Measurements from ENCODE around the gene KIF26B. TPM values are rescaled to one million over a fixed set of nuclear protein-coding genes. Genes with fewer than 3 reads are reported as not detected.

KIF26B gene
- total RNA-seq, 5 donors from 2014 or later (not counting 1 experiment from before 2014, with no cell fraction given): 0.03 to 0.06 (median 0.05) TPM; not detected in 2

DNA sequence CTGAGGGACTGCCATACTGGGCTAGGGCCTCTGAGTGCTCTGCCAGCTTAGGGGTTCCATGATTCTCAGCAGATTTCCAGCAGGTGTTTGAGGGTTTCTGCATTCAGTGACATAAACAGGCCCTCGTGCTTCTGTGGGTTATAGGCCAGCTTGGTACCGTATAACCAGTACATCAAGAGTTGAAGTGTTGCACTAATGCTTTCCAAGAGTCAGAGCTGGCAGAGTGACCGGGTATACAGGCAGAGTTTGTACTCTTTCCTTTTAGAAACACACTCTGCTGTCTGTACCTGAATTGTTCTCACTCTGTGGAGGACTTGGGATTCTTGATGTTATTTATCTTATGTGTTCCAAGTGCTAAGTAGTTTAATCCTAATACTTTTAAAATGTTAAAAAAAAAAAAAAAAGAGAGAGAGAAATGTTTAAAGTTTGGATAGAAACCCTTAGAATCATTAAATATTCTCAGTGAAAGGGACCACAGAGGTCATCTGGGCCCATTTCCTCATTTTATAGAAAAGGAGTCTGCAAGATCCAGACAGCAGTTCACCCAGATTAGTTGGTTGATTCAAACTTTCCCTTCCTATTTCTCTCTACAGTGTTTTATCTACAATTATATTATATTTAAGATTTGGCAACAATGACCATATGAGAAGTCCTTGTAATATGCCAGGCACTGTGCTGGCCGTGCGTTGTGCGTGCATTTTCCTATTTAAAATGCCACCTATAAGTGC, 325.8 kb downstream of the KIF26B start:
- Histone ChIP-seq H3K36me3 (ENCODE audit: control insufficient read depth in 2 of 2, extremely low read depth in 1 of 2, insufficient read depth in 1 of 2, low read length in 1 of 2) (no peaks in the 10 kb centered on the region), H3K27me3 (replicated peaks in 1 of 2; ENCODE audit: control insufficient read depth in 2 of 2, extremely low read depth in 1 of 2, insufficient read depth in 2 of 2, low read length in 1 of 2) (no peaks in the 10 kb centered on the region), H3K9me3 (no peaks in the 10 kb centered on the region), H3K27ac (ENCODE audit: low read length) (no peak overlapping the region), H3K4me3 (ENCODE audit: control insufficient read depth in 1 of 2, extremely low read depth in 1 of 2, low read length in 1 of 2) (no peak overlapping the region), H3K4me1 (ENCODE audit: control insufficient read depth in 1 of 2, extremely low read depth in 1 of 2, insufficient read depth in 2 of 2, low read length in 2 of 2) (no peaks in the 10 kb centered on the region)
- ChIA-PET CTCF (no interaction called here), POLR2A (no interaction called here)
- H3K4me1 Mint-ChIP-seq: no peaks in the 10 kb centered on the region
- H3K27me3 Mint-ChIP-seq: peaks cover 0 to 2% of the 10 kb centered on the region in 2 donors
- DNase-seq: no peak
- no peaks in the 10 kb centered on the region for H3K36me3 Mint-ChIP-seq
- H3K9me3 Mint-ChIP-seq: no peaks in the 10 kb centered on the region
- H3K27ac Mint-ChIP-seq: no peak overlapping the region
- whole genome bisulfite sequencing (ENCODE audit: insufficient coverage): 63% methylated on average over 2 of the region's 6 CpGs
- no peak for ATAC-seq (replicated peaks in 1 of 4)
- no peak overlapping the region for H3K4me3 Mint-ChIP-seq

DNA sequence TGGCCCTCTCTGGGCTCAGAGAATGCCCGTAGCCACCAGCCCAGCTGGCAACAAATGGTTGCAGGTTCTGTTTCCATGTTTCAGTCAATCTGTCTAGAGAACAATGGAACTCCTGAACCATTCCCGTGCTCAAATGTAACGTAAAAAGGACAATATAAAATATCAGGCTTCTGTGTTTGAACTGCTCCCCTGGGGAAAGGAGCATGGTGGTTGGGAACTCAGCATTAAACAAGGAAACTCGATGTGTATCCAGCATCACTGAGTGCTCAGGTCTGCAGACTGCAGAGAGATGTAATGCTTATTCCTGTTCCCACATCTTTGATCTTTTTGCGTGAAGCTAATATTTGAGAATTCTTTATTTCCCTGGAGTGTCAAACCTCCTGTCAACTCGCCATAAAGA, 326.5 kb downstream of the KIF26B start:
- no peaks in the 10 kb centered on the region for H3K36me3 Mint-ChIP-seq
- Histone ChIP-seq H3K4me1 (ENCODE audit: control insufficient read depth in 1 of 2, extremely low read depth in 1 of 2, insufficient read depth in 2 of 2, low read length in 2 of 2) (no peaks in the 10 kb centered on the region), H3K36me3 (ENCODE audit: control insufficient read depth in 2 of 2, extremely low read depth in 1 of 2, insufficient read depth in 1 of 2, low read length in 1 of 2) (no peaks in the 10 kb centered on the region), H3K27ac (ENCODE audit: low read length) (no peak overlapping the region), H3K9me3 (no peaks in the 10 kb centered on the region), H3K4me3 (ENCODE audit: control insufficient read depth in 1 of 2, extremely low read depth in 1 of 2, low read length in 1 of 2) (no peak overlapping the region), H3K27me3 (replicated peaks in 1 of 2; ENCODE audit: control insufficient read depth in 2 of 2, extremely low read depth in 1 of 2, insufficient read depth in 2 of 2, low read length in 1 of 2) (no peaks in the 10 kb centered on the region)
- no peak overlapping the region for H3K4me3 Mint-ChIP-seq
- DNase-seq (no peak), ATAC-seq (replicated peaks in 1 of 4) (no peak)
- CTCF ChIA-PET: no interaction called here
- H3K27ac Mint-ChIP-seq: no peak overlapping the region
- no peaks in the 10 kb centered on the region for H3K9me3 Mint-ChIP-seq
- H3K4me1 Mint-ChIP-seq: no peaks in the 10 kb centered on the region
- 75% methylated on average over 2 of the region's 6 CpGs for WGBS (ENCODE audit: insufficient coverage)
- POLR2A ChIA-PET: no interaction called here
- H3K27me3 Mint-ChIP-seq: peaks cover 0 to 2% of the 10 kb centered on the region in 2 donors

DNA sequence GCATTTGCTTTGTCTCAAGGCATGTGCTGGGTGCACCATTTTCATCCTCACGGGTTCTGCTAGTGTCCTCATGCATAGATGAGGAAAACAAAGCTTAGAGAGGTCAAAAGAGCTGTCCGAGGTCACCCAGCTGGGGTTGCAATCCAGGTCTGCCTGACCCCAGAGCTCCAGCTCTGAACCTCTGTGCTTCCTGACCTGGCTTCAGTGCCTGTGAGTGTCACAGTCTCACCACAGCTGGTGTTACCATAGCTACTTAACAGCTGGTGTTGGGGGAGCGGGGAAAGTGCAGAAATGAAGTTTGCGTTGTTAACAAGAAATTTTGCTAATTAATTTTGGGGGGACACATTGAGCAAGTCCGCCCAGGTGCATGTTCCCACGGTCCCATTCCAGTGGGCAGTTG, 328.5 kb downstream of the KIF26B start:
- no peak for DNase-seq
- ATAC-seq (replicated peaks in 1 of 4): no peak
- Mint-ChIP-seq H3K27me3 (peaks cover 0 to 2% of the 10 kb centered on the region in 2 donors), H3K4me1 (no peaks in the 10 kb centered on the region), H3K27ac (no peak overlapping the region), H3K9me3 (no peaks in the 10 kb centered on the region), H3K4me3 (no peak overlapping the region), H3K36me3 (no peaks in the 10 kb centered on the region)
- H3K36me3 ChIP-seq (ENCODE audit: control insufficient read depth in 2 of 2, extremely low read depth in 1 of 2, insufficient read depth in 1 of 2, low read length in 1 of 2): no peaks in the 10 kb centered on the region
- no peaks in the 10 kb centered on the region for H3K9me3 ChIP-seq
- WGBS (ENCODE audit: insufficient coverage): 76% methylated on average over 6 of the region's 6 CpGs
- no peak overlapping the region for H3K27ac ChIP-seq (ENCODE audit: low read length)
- no peaks in the 10 kb centered on the region for H3K4me1 ChIP-seq (ENCODE audit: control insufficient read depth in 1 of 2, extremely low read depth in 1 of 2, insufficient read depth in 2 of 2, low read length in 2 of 2)
- ChIA-PET CTCF (no interaction called here), POLR2A (no interaction called here)
- peaks cover 0 to 6% of the 10 kb centered on the region in 2 experiments for H3K27me3 ChIP-seq (replicated peaks in 1 of 2; ENCODE audit: control insufficient read depth in 2 of 2, extremely low read depth in 1 of 2, insufficient read depth in 2 of 2, low read length in 1 of 2)
- no peak overlapping the region for H3K4me3 ChIP-seq (ENCODE audit: control insufficient read depth in 1 of 2, extremely low read depth in 1 of 2, low read length in 1 of 2)

DNA sequence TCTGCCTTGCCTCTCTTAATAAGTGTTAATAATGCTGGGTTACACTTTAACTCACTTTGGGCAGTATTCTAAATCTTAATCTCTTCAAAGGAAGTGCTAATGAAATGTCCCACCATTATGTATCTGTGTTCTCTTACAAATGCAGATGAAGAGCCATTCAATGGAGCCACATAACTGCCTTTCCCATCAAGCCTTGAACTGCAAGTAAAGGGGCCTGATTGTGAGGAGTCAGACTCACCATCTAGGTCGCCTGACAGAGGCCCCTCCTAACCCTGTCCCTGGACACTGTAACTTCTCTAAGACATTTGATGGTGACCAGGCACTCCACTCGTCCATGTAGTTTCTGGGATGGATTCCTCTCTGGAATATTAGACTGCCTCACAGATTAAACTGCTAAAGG, 329.4 kb downstream of the KIF26B start:
- WGBS (ENCODE audit: insufficient coverage): no CpG with 5 or more reads among the region's 2 CpGs
- no peaks in the 10 kb centered on the region for H3K4me1 ChIP-seq (ENCODE audit: control insufficient read depth in 1 of 2, extremely low read depth in 1 of 2, insufficient read depth in 2 of 2, low read length in 2 of 2)
- POLR2A ChIA-PET: no interaction called here
- no peak for ATAC-seq (replicated peaks in 1 of 4)
- peaks cover 0 to 6% of the 10 kb centered on the region in 2 experiments for H3K27me3 ChIP-seq (replicated peaks in 1 of 2; ENCODE audit: control insufficient read depth in 2 of 2, extremely low read depth in 1 of 2, insufficient read depth in 2 of 2, low read length in 1 of 2)
- Mint-ChIP-seq H3K4me3 (no peak overlapping the region), H3K4me1 (no peaks in the 10 kb centered on the region), H3K27me3 (peaks cover 0 to 2% of the 10 kb centered on the region in 2 donors), H3K27ac (no peak overlapping the region), H3K36me3 (no peaks in the 10 kb centered on the region), H3K9me3 (no peaks in the 10 kb centered on the region)
- no peaks in the 10 kb centered on the region for H3K9me3 ChIP-seq
- no peaks in the 10 kb centered on the region for H3K36me3 ChIP-seq (ENCODE audit: control insufficient read depth in 2 of 2, extremely low read depth in 1 of 2, insufficient read depth in 1 of 2, low read length in 1 of 2)
- no peak overlapping the region for H3K4me3 ChIP-seq (ENCODE audit: control insufficient read depth in 1 of 2, extremely low read depth in 1 of 2, low read length in 1 of 2)
- H3K27ac ChIP-seq (ENCODE audit: low read length): no peak overlapping the region
- CTCF ChIA-PET: interaction anchor here in 1 of 2 donors (0.7 kb wide), 1 partner anchor 10 kb away, joined by 3 read pairs; no protein-coding TSS in a partner anchor
- DNase-seq: no peak

GRCh38 chr1:245485996-245486395, 331.2 kb downstream of the KIF26B start:
- Mint-ChIP-seq H3K27ac (no peak overlapping the region), H3K4me3 (no peak overlapping the region), H3K4me1 (no peaks in the 10 kb centered on the region), H3K27me3 (peaks cover 2 to 5% of the 10 kb centered on the region in 2 donors), H3K36me3 (no peaks in the 10 kb centered on the region), H3K9me3 (no peaks in the 10 kb centered on the region)
- POLR2A ChIA-PET: no interaction called here
- CTCF ChIA-PET: no interaction called here
- peaks cover 0 to 6% of the 10 kb centered on the region in 2 experiments for H3K27me3 ChIP-seq (replicated peaks in 1 of 2; ENCODE audit: control insufficient read depth in 2 of 2, extremely low read depth in 1 of 2, insufficient read depth in 2 of 2, low read length in 1 of 2)
- H3K4me1 ChIP-seq (ENCODE audit: control insufficient read depth in 1 of 2, extremely low read depth in 1 of 2, insufficient read depth in 2 of 2, low read length in 2 of 2): no peaks in the 10 kb centered on the region
- no peaks in the 10 kb centered on the region for H3K9me3 ChIP-seq
- H3K4me3 ChIP-seq (ENCODE audit: control insufficient read depth in 1 of 2, extremely low read depth in 1 of 2, low read length in 1 of 2): no peak overlapping the region
- no peak for ATAC-seq (replicated peaks in 1 of 4)
- no peaks in the 10 kb centered on the region for H3K36me3 ChIP-seq (ENCODE audit: control insufficient read depth in 2 of 2, extremely low read depth in 1 of 2, insufficient read depth in 1 of 2, low read length in 1 of 2)
- WGBS (ENCODE audit: insufficient coverage): 70% methylated on average over 3 of the region's 3 CpGs
- no peak for DNase-seq
- H3K27ac ChIP-seq (ENCODE audit: low read length): no peak overlapping the region

GRCh38 chr1:245486775-245487470, 332.1 kb downstream of the KIF26B start:
- DNase-seq (no peak), ATAC-seq (replicated peaks in 1 of 4) (no peak)
- H3K27ac ChIP-seq (ENCODE audit: low read length): no peak overlapping the region
- ChIA-PET CTCF (no interaction called here), POLR2A (no interaction called here)
- H3K4me1 Mint-ChIP-seq: no peaks in the 10 kb centered on the region
- H3K27ac Mint-ChIP-seq: no peak overlapping the region
- peaks cover 0 to 6% of the 10 kb centered on the region in 2 experiments for H3K27me3 ChIP-seq (replicated peaks in 1 of 2; ENCODE audit: control insufficient read depth in 2 of 2, extremely low read depth in 1 of 2, insufficient read depth in 2 of 2, low read length in 1 of 2)
- H3K9me3 ChIP-seq: no peaks in the 10 kb centered on the region
- no peaks in the 10 kb centered on the region for H3K4me1 ChIP-seq (ENCODE audit: control insufficient read depth in 1 of 2, extremely low read depth in 1 of 2, insufficient read depth in 2 of 2, low read length in 2 of 2)
- H3K9me3 Mint-ChIP-seq: peaks cover 0 to under 1% (median 0%) of the 10 kb centered on the region in 3 donors
- no peaks in the 10 kb centered on the region for H3K36me3 Mint-ChIP-seq
- H3K27me3 Mint-ChIP-seq: peaks cover 3 to 5% of the 10 kb centered on the region in 2 donors
- H3K4me3 ChIP-seq (ENCODE audit: control insufficient read depth in 1 of 2, extremely low read depth in 1 of 2, low read length in 1 of 2): no peak overlapping the region
- 80% methylated on average over 4 of the region's 8 CpGs for WGBS (ENCODE audit: insufficient coverage)
- no peak overlapping the region for H3K4me3 Mint-ChIP-seq
- H3K36me3 ChIP-seq (ENCODE audit: control insufficient read depth in 2 of 2, extremely low read depth in 1 of 2, insufficient read depth in 1 of 2, low read length in 1 of 2): no peaks in the 10 kb centered on the region
